Measurements from ENCODE around the gene HOXD1. TPM values are rescaled to one million over a fixed set of nuclear protein-coding genes. Genes with fewer than 3 reads are reported as not detected.
A peak's percentile ranks its signal among the peaks of the same experiment; 100 is the strongest.

Gene HOXD1
- total RNA-seq, result not detected in 2 replicates
- not detected in 2 replicates for polyA plus RNA-seq

- peaks cover 100% of the 10 kb centered on the region for H3K27me3 ChIP-seq
- TF ChIP-seq CTCF (IDR thresholded peaks at IDR 0.05; ENCODE audit: low read depth, low read length), result no peak
- DNase-seq (ENCODE audit: low read depth in 1 of 2, low spot score in 1 of 2), result no peak
- peak within 1 kb of the TSS; percentile 33 for H3K4me3 ChIP-seq
- no peak within 1 kb of the TSS for H3K27ac ChIP-seq
- no peaks in the 10 kb centered on the region for H3K4me1 ChIP-seq (ENCODE audit: low read depth)
- no peaks in the 10 kb centered on the region for H3K36me3 ChIP-seq
- no peaks in the 10 kb centered on the region for H3K9me3 ChIP-seq (ENCODE audit: low read depth)
These were observed at the start of gene HOXD1 for GRCh38 chr2:176187899-176188773. HOXD1 (plus strand) TSS chr2:176188668; CDS start chr2:176188802, 134 bp downstream.

- no peak for TF ChIP-seq CTCF (IDR thresholded peaks at IDR 0.05; ENCODE audit: low read depth, low read length)
- Histone ChIP-seq H3K27me3 (peaks cover 100% of the 10 kb centered on the region), H3K27ac (no peak overlapping the region), H3K4me3 (no peak overlapping the region), H3K4me1 (ENCODE audit: low read depth) (no peaks in the 10 kb centered on the region), H3K36me3 (no peaks in the 10 kb centered on the region), H3K9me3 (ENCODE audit: low read depth) (no peaks in the 10 kb centered on the region)
- no peak for DNase-seq (ENCODE audit: low read depth in 1 of 2, low spot score in 1 of 2)
These were observed 49.4 kb upstream of the HOXD1 start for GRCh38 chr2:176138923-176139660.

GRCh38 chr2:176139661-176140512 is 48.6 kb upstream of the HOXD1 start:
- H3K4me3 ChIP-seq, result peak overlapping the region; percentile 47

GRCh38 chr2:176140513-176141317 is 47.8 kb upstream of the HOXD1 start:
- H3K4me1 ChIP-seq (ENCODE audit: low read depth), result no peaks in the 10 kb centered on the region
- TF ChIP-seq CTCF (IDR thresholded peaks at IDR 0.05; ENCODE audit: low read depth, low read length), result peak; percentile 79
- no peak overlapping the region for H3K27ac ChIP-seq
- DNase-seq (ENCODE audit: low read depth in 1 of 2, low spot score in 1 of 2), result peak; percentile 78 to 83
- H3K36me3 ChIP-seq, result no peaks in the 10 kb centered on the region
- H3K4me3 ChIP-seq, result peak overlapping the region; percentile 47
- no peaks in the 10 kb centered on the region for H3K9me3 ChIP-seq (ENCODE audit: low read depth)
- H3K27me3 ChIP-seq, result peaks cover 100% of the 10 kb centered on the region

More at GRCh38 chr2:176139661-176140512, 48.6 kb upstream of the HOXD1 start:
- Histone ChIP-seq H3K27me3 (peaks cover 100% of the 10 kb centered on the region), H3K36me3 (no peaks in the 10 kb centered on the region), H3K27ac (no peak overlapping the region), H3K4me1 (ENCODE audit: low read depth) (no peaks in the 10 kb centered on the region), H3K9me3 (ENCODE audit: low read depth) (no peaks in the 10 kb centered on the region)
- peak in 1 of 2 donors; percentile 28 for DNase-seq (ENCODE audit: low read depth in 1 of 2, low spot score in 1 of 2)
- TF ChIP-seq CTCF (IDR thresholded peaks at IDR 0.05; ENCODE audit: low read depth, low read length), result no peak

Data from cardiac muscle cell (in vitro differentiated cells and primary cell).